ENCODE results near the gene STRC. TPM values are rescaled to one million over a fixed set of nuclear protein-coding genes. Genes with fewer than 3 reads are reported as not detected.
"Not testable (repeated sequence)": the region's sequence is repeated elsewhere in the genome, so short reads cannot be mapped to it uniquely, and the experiment has no call there.

The STRC gene
- total and polyA plus RNA-seq, 8 donors = 0.28 to 0.82 (median 0.41) TPM; not detected in 1

DNA sequence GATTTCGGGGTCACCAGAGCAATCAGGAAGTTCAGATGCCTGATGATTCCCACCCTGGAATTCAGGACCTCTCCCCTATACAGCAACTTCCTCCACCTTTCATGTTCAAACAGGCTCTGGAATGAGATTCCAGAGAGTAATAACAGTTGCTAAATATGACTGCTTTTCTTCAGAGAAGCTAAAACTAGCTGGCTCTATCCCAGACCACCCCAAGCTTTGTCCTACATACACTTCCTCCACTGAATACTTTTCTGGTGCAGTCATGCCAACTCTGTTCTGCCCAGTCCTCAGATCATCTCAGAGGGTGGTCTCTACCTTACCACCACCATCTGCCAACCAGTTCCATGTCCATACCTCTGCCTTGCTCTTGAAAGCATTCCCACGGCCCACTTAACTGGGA is 52.0 kb downstream of the STRC start:
- DNase-seq; H3K4me3 ChIP-seq; intact Hi-C loops (cut with DNase I); FAIRE-seq; H3K9me3 ChIP-seq; H3K27ac ChIP-seq; H3K4me1 ChIP-seq; H3K27me3 ChIP-seq; ATAC-seq; H3K36me3 ChIP-seq: not testable (repeated sequence)
- WGBS, 2 donors = no CpG with 5 or more reads among the region's 2 CpGs

DNA sequence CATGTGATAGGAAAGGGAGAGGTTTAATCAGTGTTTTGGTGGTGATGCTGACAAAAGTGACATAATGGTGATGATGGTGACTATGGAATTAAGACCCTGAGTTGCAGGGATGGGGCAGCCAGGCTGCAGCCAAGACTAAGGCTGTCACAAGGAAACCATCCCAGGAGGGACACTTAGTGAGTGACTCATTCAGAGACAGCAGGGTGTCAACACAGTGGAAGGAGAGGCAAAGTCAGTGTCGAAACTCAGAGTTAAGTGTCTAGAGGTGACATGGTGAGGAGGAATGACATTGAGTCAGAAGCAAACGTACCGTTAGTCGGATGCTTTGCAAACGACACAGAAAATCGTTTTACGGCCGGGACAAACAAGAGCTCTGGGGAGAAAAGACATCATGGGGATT is 54.8 kb downstream of the STRC start:
- intact Hi-C loops (cut with DNase I); H3K27me3 ChIP-seq; ATAC-seq; H3K27ac ChIP-seq; H3K4me1 ChIP-seq; H3K4me3 ChIP-seq; FAIRE-seq; H3K9me3 ChIP-seq; DNase-seq; H3K36me3 ChIP-seq: not testable (repeated sequence)
- WGBS, 2 donors = no CpG with 5 or more reads among the region's 8 CpGs

DNA sequence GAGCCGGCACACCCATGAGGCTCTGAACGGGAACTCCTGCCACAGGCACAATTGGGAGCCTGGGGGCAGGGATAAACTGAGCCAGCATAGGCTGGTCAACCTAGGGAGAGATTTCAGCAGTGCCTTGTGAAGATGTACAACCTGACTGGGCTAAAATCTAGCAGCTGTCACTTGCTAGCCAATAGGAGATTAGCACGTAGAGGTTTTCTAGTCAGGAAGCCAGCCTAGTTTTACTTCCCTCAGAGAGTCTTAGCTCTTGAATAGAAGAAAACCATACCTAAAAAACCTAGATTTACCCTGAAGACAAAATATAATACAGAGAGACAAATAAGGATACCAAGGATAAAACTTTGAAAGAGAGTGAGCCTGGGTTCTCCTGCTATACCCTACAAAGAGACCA is 55.8 kb downstream of the STRC start:
- H3K4me1 ChIP-seq; H3K4me3 ChIP-seq; DNase-seq; H3K9me3 ChIP-seq; H3K36me3 ChIP-seq; intact Hi-C loops (cut with DNase I); H3K27ac ChIP-seq; ATAC-seq; H3K27me3 ChIP-seq; FAIRE-seq: not testable (repeated sequence)
- 60 to 94% methylated on average over 1 to 2 of the region's 3 CpGs for WGBS, 2 donors

DNA sequence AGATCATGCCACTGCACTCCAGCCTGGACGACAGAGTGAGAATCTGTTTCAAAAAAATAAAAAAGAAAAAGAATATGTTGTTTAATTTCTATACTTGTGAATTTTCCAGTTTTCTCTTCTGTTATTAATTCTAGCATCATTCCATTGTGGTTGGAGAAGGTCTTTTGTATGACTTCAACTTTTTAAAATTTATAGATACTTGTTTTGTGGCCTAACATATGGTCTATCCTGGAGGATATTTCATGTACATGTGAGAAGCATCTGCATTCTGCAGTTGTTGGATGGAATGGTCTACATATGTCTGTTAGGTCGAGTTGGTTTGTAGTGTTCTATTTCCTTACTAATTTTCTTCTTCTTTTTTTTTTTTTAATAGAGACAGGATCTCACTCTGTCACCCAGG is 65.6 kb downstream of the STRC start:
- Histone ChIP-seq H3K4me3 (no peak overlapping the region), H3K27ac (no peak overlapping the region), H3K36me3 (no peaks in the 10 kb centered on the region), H3K9me3 (no peaks in the 10 kb centered on the region), H3K4me1 (no peaks in the 10 kb centered on the region), H3K27me3 (no peaks in the 10 kb centered on the region)
- 78 to 84% methylated on average over 2 of the region's 2 CpGs for WGBS, 2 donors
- intact Hi-C loops (cut with DNase I) = no loop called here
- FAIRE-seq (no peak), ATAC-seq (no peak), DNase-seq (no peak)
- TF ChIP-seq, protein P1, sequence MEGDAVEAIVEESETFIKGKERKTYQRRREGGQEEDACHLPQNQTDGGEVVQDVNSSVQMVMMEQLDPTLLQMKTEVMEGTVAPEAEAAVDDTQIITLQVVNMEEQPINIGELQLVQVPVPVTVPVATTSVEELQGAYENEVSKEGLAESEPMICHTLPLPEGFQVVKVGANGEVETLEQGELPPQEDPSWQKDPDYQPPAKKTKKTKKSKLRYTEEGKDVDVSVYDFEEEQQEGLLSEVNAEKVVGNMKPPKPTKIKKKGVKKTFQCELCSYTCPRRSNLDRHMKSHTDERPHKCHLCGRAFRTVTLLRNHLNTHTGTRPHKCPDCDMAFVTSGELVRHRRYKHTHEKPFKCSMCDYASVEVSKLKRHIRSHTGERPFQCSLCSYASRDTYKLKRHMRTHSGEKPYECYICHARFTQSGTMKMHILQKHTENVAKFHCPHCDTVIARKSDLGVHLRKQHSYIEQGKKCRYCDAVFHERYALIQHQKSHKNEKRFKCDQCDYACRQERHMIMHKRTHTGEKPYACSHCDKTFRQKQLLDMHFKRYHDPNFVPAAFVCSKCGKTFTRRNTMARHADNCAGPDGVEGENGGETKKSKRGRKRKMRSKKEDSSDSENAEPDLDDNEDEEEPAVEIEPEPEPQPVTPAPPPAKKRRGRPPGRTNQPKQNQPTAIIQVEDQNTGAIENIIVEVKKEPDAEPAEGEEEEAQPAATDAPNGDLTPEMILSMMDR (IDR thresholded peaks at IDR 0.05) = no peak

DNA sequence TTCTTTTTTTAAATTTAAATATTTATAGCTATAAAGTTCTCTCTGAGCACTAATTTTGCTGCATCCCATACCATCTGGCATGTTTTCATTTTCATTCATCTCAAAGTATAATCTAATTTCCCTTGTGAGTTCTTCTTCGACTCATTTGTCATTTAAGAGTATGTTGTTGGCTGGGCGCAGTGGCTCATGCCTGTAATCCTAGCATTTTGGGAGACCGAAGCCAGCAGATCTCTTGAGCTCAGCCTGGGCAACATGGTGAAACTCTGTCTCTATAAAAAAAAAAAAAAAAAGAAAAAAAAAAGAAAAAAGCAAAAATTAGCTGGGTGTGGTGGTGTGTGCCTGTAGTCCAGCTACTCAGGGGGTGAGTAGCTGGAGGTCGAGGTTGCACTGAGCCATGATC is 66.3 kb downstream of the STRC start:
- TF ChIP-seq, protein P1 (IDR thresholded peaks at IDR 0.05) = no peak
- intact Hi-C loops (cut with DNase I) = no loop called here
- ATAC-seq = no peak
- DNase-seq = no peak
- H3K4me3 ChIP-seq = no peak overlapping the region
- H3K27ac ChIP-seq = no peak overlapping the region
- H3K27me3 ChIP-seq = no peaks in the 10 kb centered on the region
- no peak for FAIRE-seq
- WGBS, 2 donors = 95 to 98% methylated on average over 4 of the region's 4 CpGs
- no peaks in the 10 kb centered on the region for H3K36me3 ChIP-seq
- no peaks in the 10 kb centered on the region for H3K4me1 ChIP-seq
- no peaks in the 10 kb centered on the region for H3K9me3 ChIP-seq

DNA sequence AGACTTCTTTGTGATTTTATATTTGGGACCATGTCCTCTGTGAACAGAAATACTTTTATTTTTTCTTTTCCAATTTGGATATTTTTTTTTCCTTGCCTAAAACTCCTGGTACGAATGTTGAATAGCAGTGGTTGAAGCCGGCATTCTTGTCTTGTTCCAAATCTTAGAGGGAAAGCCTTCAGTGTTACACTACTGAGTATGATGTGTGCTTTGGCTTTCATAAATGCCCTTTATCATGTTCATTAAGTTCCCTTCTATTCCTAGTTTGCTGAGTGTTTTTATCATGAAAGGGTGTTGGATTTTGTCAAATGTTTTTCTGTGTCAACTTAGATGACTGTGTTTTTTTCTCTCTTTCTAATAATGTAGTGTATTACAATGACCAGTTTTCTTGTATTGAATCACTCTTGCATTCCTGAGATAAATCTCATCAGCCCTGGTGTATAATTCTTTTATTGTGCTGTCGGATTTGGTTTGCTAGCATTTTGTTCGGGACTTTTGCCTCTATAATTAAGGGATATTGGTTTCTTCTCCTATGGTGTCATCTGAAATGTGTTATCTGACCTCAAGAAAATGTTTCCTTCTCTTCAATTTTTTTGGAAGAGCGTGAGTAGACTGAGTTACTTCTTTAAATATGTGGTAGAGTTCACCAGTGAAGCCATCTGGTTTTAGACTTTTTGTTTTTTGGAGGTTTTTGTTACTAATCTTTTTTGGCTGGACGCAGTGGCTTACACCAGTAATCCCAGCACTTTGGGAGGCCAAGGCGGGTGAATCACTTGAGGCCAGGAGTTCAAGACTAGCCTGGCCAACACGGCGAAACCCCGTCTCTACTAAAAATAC is 67.9 kb downstream of the STRC start:
- Histone ChIP-seq H3K9me3 (no peaks in the 10 kb centered on the region), H3K4me3 (no peak overlapping the region), H3K27ac (no peak overlapping the region), H3K36me3 (no peaks in the 10 kb centered on the region), H3K4me1 (no peaks in the 10 kb centered on the region), H3K27me3 (no peaks in the 10 kb centered on the region)
- TF ChIP-seq, protein P1 (IDR thresholded peaks at IDR 0.05) = no peak
- intact Hi-C loops (cut with DNase I) = no loop called here
- FAIRE-seq = no peak
- DNase-seq = no peak
- WGBS, 2 donors = 82 to 83% methylated on average over 10 of the region's 10 CpGs
- no peak for ATAC-seq

Other genes starting within 250 kb of the STRC start
- gene ZSCAN29, start 247.8 kb downstream of the STRC start, total RNA-seq = 10 to 100 TPM; 11.2 to 18.8 (median 13.4) TPM
- 1 to 10 TPM; 7.0 to 7.8 TPM for gene ZSCAN29, start 247.8 kb downstream of the STRC start, polyA plus RNA-seq
- 10 to 100 TPM in 2 of 6 donors, 1 to 10 TPM in 4; 7.0 to 14.8 (median 9.6) TPM for gene TUBGCP4, start 247.7 kb downstream of the STRC start, total RNA-seq
- gene TUBGCP4, start 247.7 kb downstream of the STRC start, polyA plus RNA-seq = 1 to 10 TPM; 4.8 to 4.9 TPM
- 10 to 100 TPM; 12.6 to 31.8 (median 15.2) TPM for gene TP53BP1, start 125.6 kb downstream of the STRC start, total RNA-seq
- gene TP53BP1, start 125.6 kb downstream of the STRC start, polyA plus RNA-seq = 10 to 100 TPM; 12.4 to 19.0 TPM
- gene MAP1A, start 101.2 kb downstream of the STRC start, total RNA-seq = 1 to 10 TPM in 3 of 6 donors, under 1 TPM in 3; 0.59 to 4.1 (median 1.6) TPM
- 1 to 10 TPM; 1.3 to 1.7 TPM for gene MAP1A, start 101.2 kb downstream of the STRC start, polyA plus RNA-seq
- 10 to 100 TPM; 13.3 to 39.9 (median 17.2) TPM for gene PPIP5K1, start 28.6 kb downstream of the STRC start, total RNA-seq
- gene PPIP5K1, start 28.6 kb downstream of the STRC start, polyA plus RNA-seq = 10 to 100 TPM; 11.3 to 16.0 TPM
- 1 to 10 TPM in 5 of 6 donors, under 1 TPM in 1; 0.97 to 3.5 (median 3.1) TPM for gene CKMT1B, start 24.8 kb downstream of the STRC start, total RNA-seq
- 1 to 10 TPM; 2.7 to 8.5 TPM for gene CKMT1B, start 24.8 kb downstream of the STRC start, polyA plus RNA-seq
- gene CATSPER2, start 30.0 kb upstream of the STRC start, total RNA-seq = 1 to 10 TPM; 1.2 to 4.2 (median 1.9) TPM
- gene CATSPER2, start 30.0 kb upstream of the STRC start, polyA plus RNA-seq = 1 to 10 TPM; 8.3 to 9.9 TPM
- 1 to 10 TPM in 5 of 6 donors, under 1 TPM in 1; 0.93 to 4.6 (median 3.6) TPM for gene CKMT1A, start 75.1 kb upstream of the STRC start, total RNA-seq
- 1 to 10 TPM; 2.0 to 6.7 TPM for gene CKMT1A, start 75.1 kb upstream of the STRC start, polyA plus RNA-seq
- 100 to 1,000 TPM; 130 to 290 (median 248) TPM for gene PDIA3, start 127.6 kb upstream of the STRC start, total RNA-seq
- 100 to 1,000 TPM; 144 to 189 TPM for gene PDIA3, start 127.6 kb upstream of the STRC start, polyA plus RNA-seq
- 1 to 10 TPM; 1.2 to 3.1 (median 2.0) TPM for gene ELL3, start 158.2 kb upstream of the STRC start, total RNA-seq
- 1 to 10 TPM; 1.9 to 2.1 TPM for gene ELL3, start 158.2 kb upstream of the STRC start, polyA plus RNA-seq
- 100 to 1,000 TPM; 245 to 540 (median 381) TPM for gene SERF2, start 173.5 kb upstream of the STRC start, total RNA-seq
- 1,000 to 10,000 TPM in 1 of 2 donors, 100 to 1,000 TPM in 1; 943 to 1,722 TPM for gene SERF2, start 173.5 kb upstream of the STRC start, polyA plus RNA-seq
- gene SERINC4, start 181.4 kb upstream of the STRC start, total RNA-seq = under 1 TPM in 2 of 6 donors, not detected in 4; 0.14 to 0.22 TPM
- gene SERINC4, start 181.4 kb upstream of the STRC start, polyA plus RNA-seq = under 1 TPM; 0.23 to 0.47 TPM
- 1 to 10 TPM; 3.1 to 7.1 (median 5.1) TPM for gene HYPK, start 181.8 kb upstream of the STRC start, total RNA-seq
- gene HYPK, start 181.8 kb upstream of the STRC start, polyA plus RNA-seq = 10 to 100 TPM in 1 of 2 donors, 1 to 10 TPM in 1; 5.0 to 25.6 TPM
- 10 to 100 TPM in 2 of 6 donors, 1 to 10 TPM in 4; 5.2 to 11.9 (median 7.5) TPM for gene MFAP1, start 205.9 kb upstream of the STRC start, total RNA-seq
- gene MFAP1, start 205.9 kb upstream of the STRC start, polyA plus RNA-seq = 10 to 100 TPM in 1 of 2 donors, 1 to 10 TPM in 1; 5.0 to 10.1 TPM
- gene WDR76, start 208.2 kb upstream of the STRC start, total RNA-seq = 1 to 10 TPM; 2.3 to 3.3 (median 2.7) TPM
- gene WDR76, start 208.2 kb upstream of the STRC start, polyA plus RNA-seq = 1 to 10 TPM in 1 of 2 donors, under 1 TPM in 1; 0.72 to 1.2 TPM

All from pancreas (tissue), 10 donors.